ENCODE measurements around the gene RGS14.
A peak's percentile ranks its signal among the peaks of the same experiment; 100 is the strongest.
"Not testable (repeated sequence)": the region's sequence is repeated elsewhere in the genome, so short reads cannot be mapped to it uniquely, and the experiment has no call there.

Gene RGS14

DNA sequence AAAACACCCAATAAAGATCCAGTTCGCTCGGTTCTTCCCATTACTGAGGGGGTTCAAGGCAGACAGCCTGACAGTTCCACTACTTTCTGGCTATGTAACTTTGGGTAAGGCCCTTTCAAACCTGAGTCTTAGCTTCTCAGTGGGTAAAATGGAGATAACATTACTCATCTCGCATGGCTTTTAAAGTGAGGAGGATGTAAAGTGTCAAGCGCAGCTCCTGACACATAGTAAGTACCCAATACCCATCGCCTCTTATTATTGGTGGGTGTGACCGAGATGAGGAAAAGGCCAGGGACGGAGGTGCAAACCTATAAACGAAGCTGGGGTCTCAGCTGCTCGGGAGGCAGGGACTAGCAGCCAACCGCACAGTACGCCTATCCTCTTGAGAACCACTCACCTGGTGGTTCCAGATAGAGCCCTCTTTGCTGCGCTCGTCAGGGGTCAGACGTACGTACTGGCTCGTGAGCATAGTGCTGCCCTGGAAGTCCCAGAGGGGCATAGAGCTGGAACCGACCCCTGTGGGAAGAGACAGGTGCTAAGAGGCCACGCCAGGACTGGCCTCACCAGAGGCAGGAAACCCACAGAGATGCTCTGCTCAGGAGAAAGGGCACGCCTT is 6.8 kb upstream of the RGS14 start:
- no peak for DNase-seq

DNA sequence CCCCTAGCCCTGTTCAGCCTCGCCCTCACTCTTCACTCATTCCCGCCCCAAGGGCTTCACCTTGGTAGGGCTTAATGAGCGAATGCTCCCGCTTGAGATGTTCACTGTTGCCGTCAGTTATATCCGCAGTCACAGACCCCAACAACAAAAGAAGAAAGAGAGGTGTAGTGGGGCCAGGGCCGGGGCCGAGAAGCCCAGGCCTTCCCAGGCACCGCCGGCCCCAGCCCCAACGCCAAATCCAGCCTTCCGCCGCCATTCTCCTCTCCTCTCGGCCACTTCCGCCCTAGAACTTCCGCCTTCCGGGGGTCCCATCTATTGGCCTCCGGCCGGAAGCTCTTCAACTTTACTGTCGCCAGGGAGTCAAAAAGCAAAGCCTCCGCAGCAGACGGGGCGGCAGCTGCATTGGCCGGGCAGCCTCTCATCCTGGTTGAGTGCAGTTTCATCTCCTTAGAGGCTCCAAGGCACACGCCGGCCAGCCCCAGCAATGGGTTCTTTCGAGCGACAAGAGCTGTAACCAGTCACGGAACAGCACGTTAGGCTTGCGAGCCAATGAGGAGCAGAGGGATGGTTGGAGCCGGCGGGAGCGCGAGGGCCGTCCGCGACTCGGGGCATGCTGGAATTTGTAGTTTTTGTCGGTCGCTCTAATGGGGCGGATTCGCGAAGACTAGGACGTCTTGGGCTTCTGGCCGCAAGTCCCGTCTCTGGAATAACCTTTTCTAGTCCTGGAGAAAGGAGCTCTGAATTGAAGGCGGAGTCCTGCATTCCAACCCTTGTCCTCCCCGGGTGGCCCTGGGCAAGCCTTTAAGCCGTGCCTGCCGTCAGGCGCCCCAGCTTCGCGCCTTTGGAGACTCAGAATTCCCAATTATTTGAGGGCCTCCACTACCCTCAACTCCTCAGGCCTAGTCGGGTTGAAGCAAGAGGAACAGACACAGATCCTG is 6.1 kb upstream of the RGS14 start, which contains the start of gene LMAN2:
TSS of gene LMAN2 (minus strand) at position 277 of the 938 bp plus-strand sequence. CDS start at position 256, 21 bp downstream.
- peak; percentile 82 to 85 (median 84) for DNase-seq

DNA sequence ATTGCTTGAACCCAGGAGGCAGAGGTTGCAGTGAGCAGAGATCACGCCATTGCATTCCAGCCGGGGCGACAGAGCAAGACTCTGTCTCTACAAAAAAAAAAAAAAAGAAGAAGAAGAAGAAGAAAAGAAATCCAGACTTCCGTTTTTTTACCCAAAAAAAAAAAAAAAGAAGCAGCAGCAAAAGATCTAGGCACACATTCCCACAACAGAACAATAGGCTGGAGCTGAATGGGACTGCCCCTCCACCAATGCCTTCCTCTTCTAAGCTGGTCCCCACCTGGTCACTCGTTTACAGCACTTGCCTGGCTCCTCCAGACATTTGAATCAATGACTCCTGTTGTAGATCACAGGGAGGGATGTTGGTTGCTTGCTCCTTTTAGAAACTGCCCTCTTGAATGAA is 4.6 kb upstream of the RGS14 start:
- DNase-seq, result no peak

- DNase-seq, result no peak
Observed at GRCh38 chr5:177354256-177354655, 3.5 kb upstream of the RGS14 start.

GRCh38 chr5:177354711-177355110 is 3.0 kb upstream of the RGS14 start:
- DNase-seq, result no peak

DNA sequence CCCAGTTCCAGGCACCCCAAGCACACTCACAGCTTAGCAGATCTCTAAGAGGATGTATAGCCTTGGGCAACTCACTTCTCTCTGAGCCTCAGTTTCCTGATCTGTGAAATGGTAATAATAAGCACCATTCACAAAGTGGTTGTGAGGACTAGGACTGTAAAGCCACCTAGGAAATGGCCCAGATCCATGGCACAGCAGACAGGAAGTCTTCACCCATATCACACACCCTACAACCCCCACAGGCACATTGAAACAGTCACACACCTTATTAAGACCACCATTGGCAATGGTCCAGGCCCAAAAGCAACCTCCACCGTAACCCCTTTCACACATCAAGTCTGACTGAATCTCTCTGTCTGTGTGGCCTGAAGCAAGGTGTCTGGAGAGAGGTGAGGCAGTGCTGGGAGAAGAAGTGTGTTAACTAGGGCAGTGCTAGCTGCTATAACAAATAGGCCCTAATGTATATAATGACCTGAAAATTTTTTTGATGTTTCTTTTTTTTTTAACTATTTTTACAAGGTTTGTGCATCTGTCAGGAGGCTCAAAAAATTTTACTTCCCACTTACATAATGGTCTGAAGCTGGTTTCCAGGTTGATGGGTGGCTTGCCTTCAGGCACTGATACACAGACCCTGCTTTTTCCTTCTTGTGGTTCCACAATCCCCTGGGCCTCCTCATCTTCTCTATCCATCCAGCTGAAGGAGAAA is 2.4 kb upstream of the RGS14 start:
- no peak for DNase-seq

- DNase-seq, result no peak
Observed at GRCh38 chr5:177355868-177356168, 1.9 kb upstream of the RGS14 start.

GRCh38 chr5:177356746-177357145 is 978 bp upstream of the RGS14 start:
- no peak for DNase-seq

DNA sequence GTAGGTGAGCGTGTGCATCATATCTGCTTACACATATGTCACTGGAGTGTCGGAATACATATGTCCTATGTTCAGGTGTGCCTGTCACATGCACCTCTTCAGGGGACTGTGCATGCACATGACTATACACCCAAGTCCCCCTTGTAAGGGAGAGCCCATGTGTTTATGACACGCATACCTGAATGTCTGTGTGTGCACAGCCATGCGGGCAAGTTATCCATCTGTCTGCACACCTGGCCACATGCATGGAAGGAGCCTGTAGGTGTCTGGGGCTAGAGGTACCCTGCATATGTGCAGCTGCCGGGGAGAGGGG is 622 bp upstream of the RGS14 start:
- no peak for DNase-seq

GRCh38 chr5:177358370-177358819 is 671 bp downstream of the RGS14 start:
- no peak for DNase-seq

GRCh38 chr5:177359451-177359851 is 1.7 kb downstream of the RGS14 start:
- no peak for DNase-seq

GRCh38 chr5:177359860-177360259 is 2.1 kb downstream of the RGS14 start:
- DNase-seq, result no peak

DNA sequence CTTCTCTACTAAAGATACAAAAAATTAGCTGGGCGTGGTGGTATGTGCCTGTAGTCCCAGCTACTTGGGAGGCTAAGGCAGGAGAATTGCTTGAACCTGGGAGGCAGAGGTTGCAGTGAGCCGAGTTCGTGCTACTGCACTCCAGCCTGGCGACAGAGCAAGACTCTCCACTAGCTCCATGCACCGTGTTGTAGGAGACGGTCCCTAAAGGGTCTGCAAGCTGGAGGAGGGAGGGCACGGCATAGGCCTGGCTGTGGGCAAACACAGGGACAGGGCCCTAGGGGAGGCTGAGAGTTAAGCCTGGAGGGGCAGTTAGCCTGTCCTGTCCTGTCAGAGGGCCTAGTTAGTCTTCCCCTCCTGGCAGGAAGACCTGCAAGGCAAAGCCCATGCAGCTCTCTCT is 3.0 kb downstream of the RGS14 start:
- not testable (repeated sequence) for DNase-seq

DNA sequence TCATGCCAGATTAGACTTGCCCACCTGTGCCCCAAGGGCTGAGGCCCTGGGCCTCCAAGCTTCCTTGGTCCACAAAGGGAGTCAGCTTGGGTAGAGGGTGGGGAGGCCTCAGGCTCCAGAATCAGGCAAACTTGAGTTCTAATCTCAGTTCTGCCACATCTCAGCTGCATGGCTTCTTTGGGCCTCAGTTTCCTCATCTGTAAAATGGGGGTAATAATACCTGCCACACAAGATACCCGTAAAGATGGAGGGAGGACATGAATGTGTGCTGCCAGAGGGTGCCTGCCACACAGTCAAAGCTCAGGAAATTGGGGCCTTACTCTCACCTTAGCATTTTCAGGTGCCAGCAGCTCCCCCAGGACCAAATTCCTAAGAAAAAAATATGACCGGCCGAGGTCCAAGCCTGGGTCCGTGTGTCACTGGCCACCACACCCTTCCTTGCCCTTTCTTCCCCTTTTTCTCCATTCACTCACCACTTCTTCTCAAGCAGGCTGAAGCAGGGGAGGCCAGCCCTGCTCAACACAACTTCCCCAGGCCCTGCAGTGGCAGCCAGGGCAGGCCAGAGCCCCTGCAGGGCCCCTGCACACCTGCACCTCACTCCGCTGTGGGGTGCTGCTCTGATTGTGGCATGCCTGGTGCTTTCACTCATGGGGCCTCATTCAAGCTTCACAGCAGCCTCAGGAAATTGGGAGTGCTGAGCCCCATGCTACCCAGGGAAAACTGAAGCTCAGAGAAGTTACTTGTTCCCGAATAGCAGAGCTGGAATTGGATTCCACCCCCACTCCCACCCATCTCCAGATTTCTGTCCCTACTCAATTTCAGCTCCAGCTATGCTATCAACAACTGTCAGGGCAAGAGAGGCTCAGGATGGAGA is 3.9 kb downstream of the RGS14 start:
- no peak for DNase-seq

DNA sequence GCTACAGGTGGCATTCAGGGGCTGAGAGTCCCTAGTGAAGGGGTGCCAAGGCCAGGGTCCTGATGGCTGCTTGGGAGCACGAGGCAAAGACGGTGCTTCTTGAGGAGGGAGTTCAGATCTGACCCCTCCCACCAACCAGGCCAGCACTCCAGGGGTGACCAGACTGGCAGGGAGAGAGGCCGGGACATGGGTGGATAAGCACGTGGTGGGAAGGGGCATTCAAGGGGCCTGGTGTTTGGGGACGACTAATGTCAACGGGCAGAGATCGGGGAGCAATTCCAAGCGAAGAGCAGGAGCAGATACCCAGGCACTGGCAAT is 4.5 kb downstream of the RGS14 start:
- no peak for DNase-seq

DNA sequence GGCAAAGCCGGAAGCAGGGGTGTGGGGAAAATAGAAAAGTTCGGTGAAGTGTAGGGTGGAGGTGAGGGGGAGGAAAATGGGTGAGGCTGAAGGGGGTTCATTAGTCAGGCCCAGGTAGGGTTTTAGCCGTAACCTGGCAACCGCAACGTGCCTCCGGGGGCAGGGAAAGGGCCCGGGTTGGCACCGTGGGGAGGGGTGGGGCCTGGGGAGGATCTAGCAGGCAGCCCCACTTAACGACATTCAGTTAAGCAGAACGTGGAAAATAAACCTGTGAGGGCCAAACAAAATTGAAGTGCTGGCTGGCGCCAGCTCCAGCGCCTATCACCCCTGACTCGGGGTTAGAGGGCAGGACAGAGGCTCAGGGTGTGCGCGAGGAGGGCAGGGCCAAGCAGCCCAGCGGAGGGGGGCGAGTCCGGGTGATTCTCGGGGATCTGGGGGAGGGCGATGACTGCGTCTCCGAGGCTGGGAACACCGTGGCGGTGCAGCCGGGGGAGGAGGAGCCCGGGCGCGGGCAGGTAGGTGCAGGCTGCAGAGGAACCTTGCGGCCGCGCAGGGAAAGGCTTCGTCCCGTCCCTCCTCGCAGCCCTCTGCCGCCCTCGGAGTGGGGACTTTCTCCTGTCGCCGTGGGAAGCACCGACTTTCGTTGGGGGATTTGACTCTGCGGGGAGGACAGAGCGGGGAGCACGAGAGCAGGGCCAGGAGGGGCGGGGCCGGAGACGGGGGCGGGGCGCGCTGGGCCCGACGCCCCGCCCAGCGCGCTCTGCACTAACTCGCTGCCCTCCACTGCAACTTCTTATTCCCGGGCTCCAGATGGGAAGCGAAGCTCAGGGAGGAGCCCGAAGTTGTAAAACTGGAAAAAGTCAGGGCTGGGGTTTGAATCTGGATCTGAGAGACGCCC is 5.1 kb downstream of the RGS14 start:
- peak in 3 of 4 experiments; percentile 15 to 37 (median 28) for DNase-seq

DNA sequence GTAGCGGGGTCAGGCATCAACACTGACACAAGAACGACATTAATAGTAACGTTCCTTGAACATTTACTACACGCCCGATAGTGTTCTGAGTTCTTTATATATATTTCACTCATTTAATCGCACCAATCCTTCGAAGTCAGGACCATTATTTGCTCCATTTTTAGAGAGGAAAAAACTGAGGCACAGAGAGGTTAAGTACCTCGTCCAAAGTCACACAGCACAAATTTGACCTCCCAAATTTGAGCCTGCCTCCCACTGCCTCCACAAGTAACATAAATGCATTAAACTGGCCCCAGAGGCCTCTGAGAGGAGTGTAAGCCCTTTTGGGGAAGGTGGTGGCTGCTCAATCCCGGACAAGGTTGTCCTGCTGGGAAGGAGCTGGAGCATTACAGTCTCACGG is 5.8 kb downstream of the RGS14 start:
- no peak for DNase-seq

DNA sequence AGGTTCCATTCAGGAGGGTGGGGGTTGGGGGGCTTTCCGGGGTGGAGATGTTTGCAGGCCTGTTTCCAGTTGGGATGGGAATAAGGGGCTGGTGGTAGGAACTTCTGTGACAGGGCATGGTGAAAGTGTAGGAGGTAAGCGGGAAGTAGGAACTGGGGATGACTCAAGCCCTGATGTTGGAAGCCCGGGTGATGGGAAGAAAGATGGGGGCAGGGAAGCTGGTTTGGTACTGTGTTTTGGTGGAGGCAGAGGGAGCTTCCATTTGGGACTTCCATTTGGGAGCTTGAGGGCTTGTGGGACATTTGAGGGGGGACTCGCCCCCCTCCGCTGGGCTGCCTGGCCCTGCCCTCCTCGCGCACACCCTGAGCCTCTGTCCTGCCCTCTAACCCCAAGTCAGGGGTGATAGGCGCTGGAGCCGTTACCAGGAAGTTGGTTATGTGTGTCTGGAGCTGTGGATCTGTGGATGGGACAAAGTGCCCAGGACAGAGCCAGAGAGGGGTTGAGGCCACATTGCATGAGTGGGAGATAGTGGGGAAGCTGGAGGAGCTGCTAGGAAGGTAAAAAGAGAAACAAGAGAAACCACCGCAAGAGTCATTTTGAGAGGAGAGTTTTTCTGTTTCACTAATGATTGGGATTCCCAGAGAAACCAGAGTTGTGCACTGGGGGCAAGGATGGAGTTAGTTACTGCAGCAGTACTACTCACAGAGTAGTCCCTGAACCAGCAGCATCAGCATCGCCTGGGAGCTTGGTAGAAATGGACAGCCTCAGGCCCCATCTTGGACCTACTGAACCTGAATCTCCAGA is 6.6 kb downstream of the RGS14 start:
- DNase-seq, result no peak

- no peak for DNase-seq
Observed at GRCh38 chr5:177365845-177366527, 8.3 kb downstream of the RGS14 start.

GRCh38 chr5:177366528-177367322 is 9.0 kb downstream of the RGS14 start:
- no peak for DNase-seq
